ENCODE measurements around the gene ZNF75A. TPM values are rescaled to one million over a fixed set of nuclear protein-coding genes. Genes with fewer than 3 reads are reported as not detected.
A peak's percentile ranks its signal among the peaks of the same experiment; 100 is the strongest.

Gene ZNF75A
- total and polyA plus RNA-seq, 2 of the 4 experiments (the other 2 are of a cell fraction): 14.6 to 15.4 TPM

DNA sequence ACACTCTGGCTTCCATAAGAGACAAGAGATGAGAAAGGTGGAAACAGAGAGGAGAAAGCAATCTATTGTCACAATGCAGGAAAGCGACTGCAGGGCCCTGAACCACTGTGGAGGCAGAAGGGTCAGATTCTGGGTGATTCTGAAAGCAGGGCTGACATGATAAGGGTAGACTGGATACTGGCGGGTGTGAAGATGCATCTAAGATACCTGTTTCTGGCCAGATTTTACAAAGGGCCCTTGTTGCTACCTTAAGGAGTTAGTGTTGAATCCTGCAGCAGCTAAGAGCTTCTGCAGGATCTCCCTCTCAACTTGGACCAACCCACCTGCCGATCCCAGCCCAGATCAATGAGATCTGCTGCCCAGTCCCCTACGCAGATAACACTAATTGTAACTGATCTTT is 42.8 kb upstream of the ZNF75A start:
- POLR2A ChIA-PET (ENCODE audit: unreplicated experiment): no interaction called here

More for the DNA sequence above, 42.8 kb upstream of the ZNF75A start:
- ATAC-seq (ENCODE audit: low read depth) (no peak), DNase-seq (no peak)
- H2AFZ ChIP-seq (replicated peaks; ENCODE audit: low read length, poor library complexity): no peak overlapping the region
- peaks cover 4% of the 10 kb centered on the region; the same call in 1 of the 2 replicates for H3K27me3 ChIP-seq (ENCODE audit: control insufficient read depth, insufficient read depth, low read length)
- no peak overlapping the region for H3K14ac ChIP-seq (replicated peaks; ENCODE audit: low read depth, low read length)
- no peaks in the 10 kb centered on the region for H3K9me3 ChIP-seq (ENCODE audit: control insufficient read depth, insufficient read depth, low read length)
- no TSS peak for BruUV-seq (replicated peaks)
- TF ChIP-seq RFX5 (IDR thresholded peaks at IDR 0.05; ENCODE audit: low read depth, low read length) (no peak), MXI1 (IDR thresholded peaks at IDR 0.05; ENCODE audit: borderline replicate concordance, low read depth, low read length) (no peak), POLR2A (IDR thresholded peaks at IDR 0.05; ENCODE audit: low read depth, low read length) (no peak), MAFK (IDR thresholded peaks at IDR 0.05; ENCODE audit: low read depth, low read length) (no peak), RAD21 (IDR thresholded peaks at IDR 0.05; ENCODE audit: low read length) (no peak), NFE2L2 (IDR thresholded peaks at IDR 0.05; ENCODE audit: low read depth, low read length) (no peak), FOS (IDR thresholded peaks at IDR 0.05; ENCODE audit: low read depth, low read length) (no peak), ELK1 (IDR thresholded peaks at IDR 0.05; ENCODE audit: borderline replicate concordance, low read depth, low read length) (no peak), MAZ (IDR thresholded peaks at IDR 0.05; ENCODE audit: borderline replicate concordance, low read depth, low read length) (no peak), SMC3 (IDR thresholded peaks at IDR 0.05; ENCODE audit: low read depth, low read length) (no peak)
- TF ChIP-seq, protein P1, sequence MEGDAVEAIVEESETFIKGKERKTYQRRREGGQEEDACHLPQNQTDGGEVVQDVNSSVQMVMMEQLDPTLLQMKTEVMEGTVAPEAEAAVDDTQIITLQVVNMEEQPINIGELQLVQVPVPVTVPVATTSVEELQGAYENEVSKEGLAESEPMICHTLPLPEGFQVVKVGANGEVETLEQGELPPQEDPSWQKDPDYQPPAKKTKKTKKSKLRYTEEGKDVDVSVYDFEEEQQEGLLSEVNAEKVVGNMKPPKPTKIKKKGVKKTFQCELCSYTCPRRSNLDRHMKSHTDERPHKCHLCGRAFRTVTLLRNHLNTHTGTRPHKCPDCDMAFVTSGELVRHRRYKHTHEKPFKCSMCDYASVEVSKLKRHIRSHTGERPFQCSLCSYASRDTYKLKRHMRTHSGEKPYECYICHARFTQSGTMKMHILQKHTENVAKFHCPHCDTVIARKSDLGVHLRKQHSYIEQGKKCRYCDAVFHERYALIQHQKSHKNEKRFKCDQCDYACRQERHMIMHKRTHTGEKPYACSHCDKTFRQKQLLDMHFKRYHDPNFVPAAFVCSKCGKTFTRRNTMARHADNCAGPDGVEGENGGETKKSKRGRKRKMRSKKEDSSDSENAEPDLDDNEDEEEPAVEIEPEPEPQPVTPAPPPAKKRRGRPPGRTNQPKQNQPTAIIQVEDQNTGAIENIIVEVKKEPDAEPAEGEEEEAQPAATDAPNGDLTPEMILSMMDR (conservative IDR thresholded peaks at IDR 0.05; ENCODE audit: low read depth, low read length): no peak
- TF ChIP-seq, protein P2, sequence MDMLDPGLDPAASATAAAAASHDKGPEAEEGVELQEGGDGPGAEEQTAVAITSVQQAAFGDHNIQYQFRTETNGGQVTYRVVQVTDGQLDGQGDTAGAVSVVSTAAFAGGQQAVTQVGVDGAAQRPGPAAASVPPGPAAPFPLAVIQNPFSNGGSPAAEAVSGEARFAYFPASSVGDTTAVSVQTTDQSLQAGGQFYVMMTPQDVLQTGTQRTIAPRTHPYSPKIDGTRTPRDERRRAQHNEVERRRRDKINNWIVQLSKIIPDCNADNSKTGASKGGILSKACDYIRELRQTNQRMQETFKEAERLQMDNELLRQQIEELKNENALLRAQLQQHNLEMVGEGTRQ (IDR thresholded peaks at IDR 0.05; ENCODE audit: low read depth, low read length): no peak
- H2BK15ac ChIP-seq (ENCODE audit: low read depth, low read length): no peak overlapping the region
- H3K27ac ChIP-seq (ENCODE audit: insufficient read depth, low read length): no peak overlapping the region
- no peaks in the 10 kb centered on the region; the same call in 1 of the 2 replicates for H3K9me1 ChIP-seq (ENCODE audit: insufficient read depth, low read length)
- H3K4me1 ChIP-seq (ENCODE audit: control insufficient read depth, insufficient read depth, low read length): 0 out of 2 replicates have a peak, but pooled peaks cover 2% of the 10 kb centered on the region
- intact Hi-C loops (cut with micrococcal nuclease): loop anchor here (5.0 kb wide), 1 partner anchor 75 kb away; the partner anchor contains the start of gene OR1F1
- H4K20me1 ChIP-seq (ENCODE audit: insufficient read depth, low read length): no peaks in the 10 kb centered on the region
- no peak overlapping the region for H4K5ac ChIP-seq (ENCODE audit: low read depth, low read length)
- dilution Hi-C loops (cut with HindIII; ENCODE audit: low sequenced_read_pairs, unreplicated experiment): no loop called here
- no peak overlapping the region for H3K18ac ChIP-seq (ENCODE audit: low read depth, low read length)
- no peak overlapping the region for H3K4ac ChIP-seq (ENCODE audit: low read depth, low read length)
- H3K36me3 ChIP-seq (ENCODE audit: control insufficient read depth, insufficient read depth, low read length): no peaks in the 10 kb centered on the region
- no peak overlapping the region for H3K4me2 ChIP-seq (ENCODE audit: low read depth, low read length)
- H3K79me1 ChIP-seq (ENCODE audit: low read depth in 1 of 2, low read length in 2 of 2): peaks cover 0 to 5% of the 10 kb centered on the region in 2 experiments; a peak in 2 of 4 replicates
- H2BK20ac ChIP-seq (ENCODE audit: low read depth, low read length): no peak overlapping the region
- H4K8ac ChIP-seq (ENCODE audit: low read depth in 2 of 2, low read length in 2 of 2): no peak overlapping the region; a peak in 1 of 4 replicates
- H3K56ac ChIP-seq (ENCODE audit: extremely low read depth, insufficient read depth, low read length): no peak overlapping the region
- H2AK9ac ChIP-seq (replicated peaks; ENCODE audit: low read depth, low read length, poor library complexity): peak overlapping the region; percentile 17
- in situ Hi-C loops (cut with MboI; ENCODE audit: low sequenced_read_pairs): no loop called here
- CTCF ChIA-PET: no interaction called here
- no peak overlapping the region for H3K4me3 ChIP-seq (ENCODE audit: insufficient read depth, low read depth, low read length)
- H4K91ac ChIP-seq (ENCODE audit: insufficient read depth, low read depth, low read length): no peak overlapping the region
- no peak overlapping the region for H2BK120ac ChIP-seq (ENCODE audit: low read depth, low read length)
- 80% methylated on average over 1 of the region's 4 CpGs; no CpG with 5 or more reads in 1 of the 2 experiments for WGBS, 2 experiments (ENCODE audit: extremely low coverage in 2 of 2, insufficient read length in 1 of 2)
- H3K23ac ChIP-seq (ENCODE audit: low read depth, low read length): no peak overlapping the region
- no peak overlapping the region for H2BK5ac ChIP-seq (ENCODE audit: low read depth, low read length, poor library complexity, severe bottlenecking)
- no peak overlapping the region for H3K9ac ChIP-seq (ENCODE audit: low read depth, low read length)
- H2AK5ac ChIP-seq (ENCODE audit: low read depth, low read length): no peak overlapping the region

Measured in IMR-90 (cell line).